ENCODE measurements around the gene RIPPLY3. TPM values are rescaled to one million over a fixed set of nuclear protein-coding genes. Genes with fewer than 3 reads are reported as not detected.
"Not testable (repeated sequence)": the region's sequence is repeated elsewhere in the genome, so short reads cannot be mapped to it uniquely, and the experiment has no call there.

RIPPLY3 gene
- total RNA-seq, 1 donor from 2014 or later = 17.9 TPM

DNA sequence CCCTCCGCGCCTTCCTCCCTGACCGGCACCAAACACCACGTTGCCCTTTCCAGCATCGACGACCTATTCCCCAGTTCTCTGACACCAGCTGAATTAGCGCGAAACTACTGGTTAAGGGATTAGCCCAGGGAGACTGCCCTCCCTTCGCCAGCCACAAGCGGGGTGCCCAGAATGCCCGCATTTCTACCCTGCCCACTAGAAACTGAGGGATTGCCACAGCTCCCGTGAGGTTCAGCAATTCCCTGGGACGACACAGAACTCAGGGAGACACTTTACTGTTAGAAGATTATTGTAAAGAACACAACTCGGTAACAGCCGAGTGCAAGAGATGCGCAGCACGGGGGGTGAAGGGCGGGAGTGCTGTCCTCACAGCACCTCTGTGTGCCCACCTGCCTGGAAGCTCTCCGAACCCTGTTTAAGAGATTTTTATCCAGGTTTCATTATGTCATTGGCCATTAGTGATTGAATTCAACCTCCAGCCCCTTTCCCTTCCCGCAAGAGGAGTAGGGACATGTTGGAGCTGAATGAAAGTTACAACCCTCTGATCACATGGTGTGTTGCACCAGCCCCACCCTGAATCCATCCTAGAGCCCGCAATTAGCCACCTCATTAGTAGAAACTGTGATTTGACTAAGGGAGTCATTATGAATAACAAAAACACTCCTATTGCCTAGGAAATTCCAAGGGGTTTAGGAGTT, 15.8 kb upstream of the RIPPLY3 start:
- peaks cover 3% of the 10 kb centered on the region for H3K27me3 Mint-ChIP-seq
- H3K4me3 Mint-ChIP-seq (ENCODE audit: low read depth) = peak overlapping the region; percentile 71
- peaks cover 8% of the 10 kb centered on the region for H3K4me1 Mint-ChIP-seq (ENCODE audit: low read depth)
- H3K9me3 Mint-ChIP-seq (ENCODE audit: low read depth) = no peaks in the 10 kb centered on the region
- TF ChIP-seq, protein P1, sequence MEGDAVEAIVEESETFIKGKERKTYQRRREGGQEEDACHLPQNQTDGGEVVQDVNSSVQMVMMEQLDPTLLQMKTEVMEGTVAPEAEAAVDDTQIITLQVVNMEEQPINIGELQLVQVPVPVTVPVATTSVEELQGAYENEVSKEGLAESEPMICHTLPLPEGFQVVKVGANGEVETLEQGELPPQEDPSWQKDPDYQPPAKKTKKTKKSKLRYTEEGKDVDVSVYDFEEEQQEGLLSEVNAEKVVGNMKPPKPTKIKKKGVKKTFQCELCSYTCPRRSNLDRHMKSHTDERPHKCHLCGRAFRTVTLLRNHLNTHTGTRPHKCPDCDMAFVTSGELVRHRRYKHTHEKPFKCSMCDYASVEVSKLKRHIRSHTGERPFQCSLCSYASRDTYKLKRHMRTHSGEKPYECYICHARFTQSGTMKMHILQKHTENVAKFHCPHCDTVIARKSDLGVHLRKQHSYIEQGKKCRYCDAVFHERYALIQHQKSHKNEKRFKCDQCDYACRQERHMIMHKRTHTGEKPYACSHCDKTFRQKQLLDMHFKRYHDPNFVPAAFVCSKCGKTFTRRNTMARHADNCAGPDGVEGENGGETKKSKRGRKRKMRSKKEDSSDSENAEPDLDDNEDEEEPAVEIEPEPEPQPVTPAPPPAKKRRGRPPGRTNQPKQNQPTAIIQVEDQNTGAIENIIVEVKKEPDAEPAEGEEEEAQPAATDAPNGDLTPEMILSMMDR (IDR thresholded peaks at IDR 0.05; ENCODE audit: unreplicated experiment) = no peak
- H3K36me3 Mint-ChIP-seq (ENCODE audit: insufficient read depth) = peaks cover 4% of the 10 kb centered on the region
- DNase-seq (ENCODE audit: low spot score, unreplicated experiment) = no peak
- peak overlapping the region; percentile 97 for H3K27ac Mint-ChIP-seq

DNA sequence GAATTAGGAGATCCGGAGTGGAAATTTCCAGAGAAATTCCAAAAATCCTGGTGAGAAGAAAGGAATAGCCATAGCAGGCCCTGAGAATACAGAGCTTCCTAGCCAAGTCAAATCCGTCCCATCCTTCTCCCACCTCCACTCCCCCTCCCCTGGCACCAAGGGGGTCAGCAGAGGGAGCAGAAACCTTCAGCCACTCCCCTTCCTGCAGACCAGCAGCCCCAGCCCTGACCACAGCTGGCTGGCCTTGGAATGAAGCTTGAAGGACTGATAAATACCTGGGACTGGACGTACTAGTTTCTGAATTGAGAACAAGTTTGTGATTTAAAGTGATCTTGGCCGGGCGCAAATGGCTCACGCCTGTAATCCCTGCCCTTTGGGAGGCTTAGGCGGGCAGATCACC, 13.8 kb upstream of the RIPPLY3 start:
- no peak for DNase-seq (ENCODE audit: low spot score, unreplicated experiment)
- Mint-ChIP-seq H3K27me3 (peaks cover 3% of the 10 kb centered on the region), H3K36me3 (ENCODE audit: insufficient read depth) (peaks cover 1% of the 10 kb centered on the region), H3K4me3 (ENCODE audit: low read depth) (no peak overlapping the region), H3K27ac (no peak overlapping the region), H3K4me1 (ENCODE audit: low read depth) (peaks cover 8% of the 10 kb centered on the region), H3K9me3 (ENCODE audit: low read depth) (no peaks in the 10 kb centered on the region)
- TF ChIP-seq, protein P1 (IDR thresholded peaks at IDR 0.05; ENCODE audit: unreplicated experiment) = no peak

DNA sequence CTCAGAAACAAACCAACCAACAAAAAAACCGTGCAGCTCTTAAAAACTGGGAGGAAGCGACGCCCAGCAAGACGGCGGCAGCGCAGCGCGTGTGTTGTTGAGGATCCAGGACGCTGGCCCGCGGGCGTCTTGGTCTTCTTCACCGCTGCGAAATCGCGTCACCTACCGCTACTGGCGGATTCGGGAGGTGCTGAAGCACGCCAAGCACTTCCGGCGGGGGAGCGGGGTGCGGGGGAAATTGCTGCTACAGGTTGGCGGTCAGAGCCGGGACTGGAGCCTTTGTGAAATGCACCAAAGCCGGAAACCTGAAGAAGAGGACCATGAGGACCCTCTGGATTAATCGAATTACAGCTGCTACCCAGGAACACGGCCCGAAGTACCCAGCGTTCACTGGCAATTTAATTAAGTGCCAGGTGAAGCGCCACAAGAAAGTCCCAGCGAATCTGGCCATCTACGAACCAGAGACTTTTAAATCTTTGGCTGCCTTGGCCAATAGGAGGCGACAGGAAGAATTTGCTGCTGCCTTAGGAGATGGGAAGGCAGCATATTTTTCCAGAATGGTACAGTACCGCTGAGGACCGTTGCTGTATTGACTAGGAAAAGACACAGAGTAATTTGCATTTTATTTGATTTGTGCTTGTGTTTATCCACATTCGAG, 11.9 kb upstream of the RIPPLY3 start:
- H3K4me1 Mint-ChIP-seq (ENCODE audit: low read depth) = peaks cover 6% of the 10 kb centered on the region
- H3K27me3 Mint-ChIP-seq = peaks cover 10% of the 10 kb centered on the region
- peak overlapping the region; percentile 60 for H3K4me3 Mint-ChIP-seq (ENCODE audit: low read depth)
- DNase-seq (ENCODE audit: low spot score, unreplicated experiment) = no peak
- TF ChIP-seq, protein P1 (IDR thresholded peaks at IDR 0.05; ENCODE audit: unreplicated experiment) = no peak
- H3K27ac Mint-ChIP-seq = peak overlapping the region; percentile 54
- H3K9me3 Mint-ChIP-seq (ENCODE audit: low read depth) = no peaks in the 10 kb centered on the region
- no peaks in the 10 kb centered on the region for H3K36me3 Mint-ChIP-seq (ENCODE audit: insufficient read depth)

DNA sequence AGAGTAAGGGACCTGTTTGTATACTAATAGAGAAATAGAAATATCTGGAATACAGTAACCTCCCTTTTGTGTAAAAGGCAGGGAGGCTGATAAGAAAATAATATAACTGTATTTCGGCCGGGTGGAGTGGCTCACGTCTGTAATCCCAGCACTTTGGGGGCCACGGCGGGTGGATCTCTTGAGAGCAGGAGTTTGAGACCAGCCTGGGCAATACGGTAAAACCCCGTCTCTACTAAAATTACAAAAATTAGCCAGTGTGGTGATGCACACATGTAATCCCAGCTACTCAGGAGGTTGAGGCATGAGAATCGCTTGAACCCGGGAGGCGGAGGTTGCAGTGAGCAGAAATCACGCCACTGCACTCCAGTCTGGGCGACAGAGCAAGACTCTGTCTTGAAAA, 11.2 kb upstream of the RIPPLY3 start:
- DNase-seq (ENCODE audit: low spot score, unreplicated experiment); H3K36me3 Mint-ChIP-seq (ENCODE audit: insufficient read depth); H3K4me3 Mint-ChIP-seq (ENCODE audit: low read depth); H3K4me1 Mint-ChIP-seq (ENCODE audit: low read depth); H3K9me3 Mint-ChIP-seq (ENCODE audit: low read depth); H3K27me3 Mint-ChIP-seq; H3K27ac Mint-ChIP-seq: not testable (repeated sequence)

DNA sequence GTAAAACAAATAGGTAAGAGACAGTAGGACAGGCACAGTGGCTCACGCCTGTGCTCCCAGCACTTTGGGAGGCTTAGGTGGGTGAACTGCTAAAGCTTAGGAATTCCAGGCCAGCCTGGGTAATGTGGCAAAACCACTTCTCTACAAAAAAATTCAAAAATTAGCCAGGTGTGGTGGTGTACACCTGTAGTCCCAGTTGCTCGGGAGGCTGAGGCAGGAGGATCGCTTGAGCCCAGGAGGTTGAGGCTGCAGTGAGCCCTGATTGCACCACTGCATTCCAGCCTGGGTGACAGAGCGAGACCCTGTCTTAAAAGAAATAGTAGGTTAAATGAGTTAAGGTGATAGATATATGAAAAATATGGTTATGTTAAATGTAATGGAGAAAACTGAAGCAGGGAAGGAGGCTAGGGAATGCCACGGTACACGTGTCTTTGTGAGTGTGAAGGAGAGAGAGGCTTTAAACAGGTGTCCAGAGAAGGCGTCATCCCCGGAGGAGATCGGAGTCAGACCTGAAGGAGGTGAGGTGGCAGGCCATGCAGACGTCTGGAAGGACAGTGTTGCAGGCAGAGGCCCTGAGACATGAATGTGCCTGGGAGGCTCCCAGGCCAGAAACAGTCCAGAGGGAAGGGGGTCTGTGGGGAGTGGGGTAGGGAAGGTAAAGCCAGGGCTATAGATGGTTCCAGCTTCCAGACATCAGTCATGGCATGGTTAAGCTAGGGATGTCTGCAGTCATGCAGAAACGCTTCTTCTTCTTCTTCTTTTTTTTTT, 7.2 kb upstream of the RIPPLY3 start:
- TF ChIP-seq, protein P1 (IDR thresholded peaks at IDR 0.05; ENCODE audit: unreplicated experiment) = no peak
- H3K4me3 Mint-ChIP-seq (ENCODE audit: low read depth) = no peak overlapping the region
- H3K27me3 Mint-ChIP-seq = peaks cover 10% of the 10 kb centered on the region
- H3K9me3 Mint-ChIP-seq (ENCODE audit: low read depth) = no peaks in the 10 kb centered on the region
- no peaks in the 10 kb centered on the region for H3K36me3 Mint-ChIP-seq (ENCODE audit: insufficient read depth)
- H3K4me1 Mint-ChIP-seq (ENCODE audit: low read depth) = no peaks in the 10 kb centered on the region
- DNase-seq (ENCODE audit: low spot score, unreplicated experiment) = no peak
- no peak overlapping the region for H3K27ac Mint-ChIP-seq
